NCI-H2029 treated with DMSO at 0.1 percent for 48 hours (cell line): ENCODE data around the gene CD81.
"Not testable (repeated sequence)": the region's sequence is repeated elsewhere in the genome, so short reads cannot be mapped to it uniquely, and the experiment has no call there.

Experiments used
- DNase-seq: peaks from one replicate; lab custom pipeline; 2025; lab: John Stamatoyannopoulos, UW

Gene CD81, protein sequence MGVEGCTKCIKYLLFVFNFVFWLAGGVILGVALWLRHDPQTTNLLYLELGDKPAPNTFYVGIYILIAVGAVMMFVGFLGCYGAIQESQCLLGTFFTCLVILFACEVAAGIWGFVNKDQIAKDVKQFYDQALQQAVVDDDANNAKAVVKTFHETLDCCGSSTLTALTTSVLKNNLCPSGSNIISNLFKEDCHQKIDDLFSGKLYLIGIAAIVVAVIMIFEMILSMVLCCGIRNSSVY

DNA sequence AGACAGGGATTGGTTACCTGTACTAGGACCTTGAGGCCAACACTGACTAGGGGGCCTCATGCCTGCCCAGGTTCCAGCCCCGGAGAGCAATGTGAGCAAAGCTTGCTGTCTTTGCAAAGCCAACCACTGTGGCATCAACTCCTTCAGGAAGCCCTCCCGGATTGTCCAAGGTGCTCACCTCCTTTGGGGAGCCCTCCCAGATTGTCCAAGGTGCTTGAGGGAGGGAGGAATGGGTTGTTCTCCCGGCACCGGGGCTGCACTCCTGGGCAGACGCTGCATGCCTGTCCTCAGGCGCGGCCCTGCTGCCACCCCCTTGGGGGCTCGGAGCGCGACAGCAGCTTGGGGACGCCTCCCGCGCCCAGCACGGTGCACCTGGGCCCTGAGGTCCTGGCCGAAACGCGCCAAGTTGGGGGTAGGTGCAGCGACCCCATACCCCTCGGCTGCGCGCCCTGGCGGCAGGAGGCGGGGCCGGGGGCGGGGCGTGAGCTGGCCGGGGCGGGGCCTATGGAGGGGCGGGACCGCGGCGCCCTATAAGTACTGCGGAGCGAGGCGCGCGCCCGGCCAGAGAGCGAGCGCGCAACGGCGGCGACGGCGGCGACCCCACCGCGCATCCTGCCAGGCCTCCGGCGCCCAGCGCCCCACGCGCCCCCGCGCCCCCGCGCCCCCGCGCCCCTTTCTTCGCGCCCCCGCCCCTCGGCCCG lies at the start of gene CD81:
TSS of gene CD81 (plus strand) at position 560 of the 701 bp plus-strand sequence. CDS start 240 bp downstream, outside the sequence.
- DNase-seq = no peak

DNA sequence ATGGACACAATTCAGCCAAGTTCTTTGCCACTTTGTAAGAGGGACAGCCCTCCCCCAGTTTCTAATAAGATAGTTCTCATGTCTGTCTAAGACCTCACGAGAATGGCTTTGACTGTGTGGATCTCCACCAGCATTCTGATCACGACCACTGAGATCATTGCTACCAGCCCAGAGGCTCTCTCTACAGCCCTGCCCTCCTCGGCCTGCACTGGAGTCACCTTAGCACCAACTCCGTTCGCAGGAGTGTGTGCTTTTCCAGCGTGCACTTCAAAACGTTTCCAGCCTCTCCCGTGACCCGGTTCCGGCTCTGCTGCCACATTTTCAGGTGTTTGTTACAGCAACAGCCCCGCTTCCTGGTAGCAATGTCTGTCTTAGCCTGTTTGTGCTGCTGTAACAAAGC lies 49.1 kb upstream of the CD81 start:
- no peak for DNase-seq

DNA sequence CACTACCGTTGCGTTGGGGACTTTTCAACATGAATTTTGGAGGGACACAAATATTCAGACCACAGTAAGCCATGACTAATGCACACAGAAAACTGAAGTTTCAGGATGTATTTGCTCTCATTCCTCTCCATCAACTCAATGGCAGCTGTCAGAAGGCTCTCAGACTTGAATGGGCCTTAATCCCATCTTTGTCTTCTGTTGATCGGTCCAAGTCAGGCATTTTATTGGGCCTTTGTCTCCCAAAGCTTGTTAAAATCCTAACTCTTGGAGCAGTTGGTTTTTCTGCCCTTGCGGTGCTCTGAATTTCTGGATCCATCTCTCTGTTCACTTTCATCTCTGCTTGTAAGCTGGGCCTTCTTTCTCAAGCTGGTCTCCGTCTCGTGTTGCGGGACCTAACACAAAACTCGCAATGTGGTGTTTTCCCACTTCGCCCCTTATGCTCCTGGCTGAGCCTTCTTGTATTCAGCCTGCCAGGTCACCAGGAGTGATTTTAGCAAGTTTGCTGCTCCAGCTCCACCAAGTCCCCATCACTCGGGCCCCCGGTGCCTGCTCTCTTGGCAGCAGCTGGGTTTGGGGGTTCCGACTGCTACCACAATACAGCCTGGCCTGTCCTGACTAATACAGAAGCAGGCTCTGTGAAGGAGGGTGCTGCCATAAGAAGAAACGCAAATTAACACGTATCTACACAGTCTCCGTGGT lies 48.3 kb upstream of the CD81 start:
- no peak for DNase-seq

DNA sequence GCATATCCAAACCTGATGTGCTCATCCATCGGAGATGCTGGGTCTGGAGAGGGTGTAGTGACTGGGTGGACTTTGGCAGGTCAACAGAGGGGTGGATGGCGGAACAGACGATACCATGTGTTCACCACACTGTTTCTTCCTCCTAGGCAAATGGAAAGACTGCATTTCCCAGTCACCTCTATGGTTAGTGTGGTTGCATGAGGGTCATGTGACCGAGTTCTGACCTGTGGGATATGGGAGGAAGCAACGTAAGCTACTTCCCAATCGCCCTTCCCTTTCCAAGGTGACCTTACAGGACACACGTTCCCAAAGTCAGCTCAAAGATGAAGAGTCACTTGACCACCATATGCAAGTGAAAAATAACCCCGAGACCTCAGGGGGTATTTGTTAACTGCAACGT lies 47.6 kb upstream of the CD81 start:
- DNase-seq = no peak

DNA sequence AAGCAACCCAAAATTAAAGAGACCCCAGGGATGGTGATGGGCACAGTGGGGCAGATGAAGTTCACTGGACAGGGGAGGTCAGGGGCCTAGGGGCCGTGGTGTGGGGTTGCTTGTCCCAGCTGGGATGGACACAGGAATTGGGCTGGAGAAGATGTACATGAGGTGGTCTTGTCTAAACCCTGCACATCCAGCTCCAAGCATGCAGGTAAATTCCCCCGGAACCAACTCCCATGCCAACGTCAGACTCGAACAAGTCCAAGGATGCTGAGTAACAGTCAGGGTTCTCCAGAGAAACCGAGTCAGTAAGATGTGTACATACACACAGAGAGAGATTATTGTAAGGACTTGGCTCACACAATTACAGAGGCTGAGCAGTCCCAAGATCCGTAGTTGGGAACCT lies 46.4 kb upstream of the CD81 start:
- DNase-seq = no peak

DNA sequence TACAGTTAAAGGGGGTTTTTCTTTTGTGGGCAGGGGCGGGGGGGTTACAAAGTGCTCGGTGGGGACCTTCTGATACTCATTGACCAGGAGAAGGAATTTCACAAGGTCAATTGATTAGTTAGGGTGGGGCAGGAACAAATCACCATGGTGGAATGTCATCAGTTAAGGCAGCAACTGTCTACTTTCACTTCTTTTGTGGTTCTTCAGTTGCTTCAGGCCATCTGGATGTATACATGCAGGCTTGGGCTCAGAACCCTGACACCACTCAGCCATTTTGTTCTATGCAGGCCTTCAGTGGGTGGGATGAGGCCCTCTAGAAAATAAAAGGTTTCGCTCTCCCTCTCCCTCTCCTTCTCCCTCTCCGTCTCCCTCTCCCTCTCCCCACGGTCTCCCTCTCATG lies 45.7 kb upstream of the CD81 start:
- DNase-seq = no peak

DNA sequence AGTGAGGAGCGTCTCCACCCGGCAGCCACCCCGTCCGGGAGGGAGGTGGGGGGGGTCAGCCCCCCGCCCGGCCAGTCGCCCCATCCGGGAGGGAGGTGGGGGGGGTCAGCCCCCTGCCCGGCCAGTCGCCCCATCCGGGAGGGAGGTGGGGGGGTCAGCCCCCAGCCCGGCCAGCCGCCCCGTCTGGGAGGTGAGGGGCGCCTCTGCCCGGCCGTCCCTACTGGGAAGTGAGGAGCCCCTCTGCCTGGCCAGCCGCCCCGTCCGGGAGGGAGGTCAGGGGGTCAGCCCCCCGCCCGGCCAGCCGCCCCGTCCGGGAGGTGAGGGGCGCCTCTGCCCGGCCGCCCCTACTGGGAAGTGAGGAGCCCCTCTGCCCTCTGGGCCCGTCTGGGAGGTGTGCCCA lies 44.5 kb upstream of the CD81 start:
- DNase-seq = not testable (repeated sequence)

DNA sequence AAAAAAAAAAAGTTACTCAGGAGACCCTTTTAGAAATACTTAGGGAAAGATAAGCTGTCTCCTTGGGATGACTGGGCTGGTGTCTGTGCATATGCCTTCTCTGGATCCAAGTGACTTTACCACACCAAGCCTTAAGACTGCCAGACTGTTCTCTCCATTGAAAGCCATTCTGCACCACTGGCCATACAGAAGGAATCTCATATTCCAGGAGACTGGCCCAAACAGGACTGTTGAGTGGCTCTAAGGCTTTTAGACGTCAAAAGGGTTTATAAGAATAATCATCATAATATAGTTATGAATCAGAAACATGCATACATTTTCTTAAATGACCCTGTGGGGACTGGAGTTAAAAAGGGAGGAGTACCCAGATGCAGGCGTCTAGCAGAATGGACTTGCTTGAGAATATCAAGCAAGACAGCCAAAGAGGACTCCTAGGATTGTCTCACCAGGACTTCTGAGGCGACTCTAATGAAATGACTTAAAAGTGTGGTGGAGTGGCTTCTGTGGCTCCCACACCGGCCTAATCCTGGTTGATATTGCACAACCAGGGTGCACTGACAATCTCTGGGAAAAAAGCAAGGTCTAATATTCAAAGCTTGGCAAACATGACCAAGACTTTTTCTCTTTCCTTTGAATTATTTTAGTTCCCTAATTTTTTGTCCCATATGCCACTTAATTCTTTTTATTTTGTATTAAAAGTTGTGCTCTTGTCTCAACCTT lies 43.5 kb upstream of the CD81 start:
- not testable (repeated sequence) for DNase-seq

DNA sequence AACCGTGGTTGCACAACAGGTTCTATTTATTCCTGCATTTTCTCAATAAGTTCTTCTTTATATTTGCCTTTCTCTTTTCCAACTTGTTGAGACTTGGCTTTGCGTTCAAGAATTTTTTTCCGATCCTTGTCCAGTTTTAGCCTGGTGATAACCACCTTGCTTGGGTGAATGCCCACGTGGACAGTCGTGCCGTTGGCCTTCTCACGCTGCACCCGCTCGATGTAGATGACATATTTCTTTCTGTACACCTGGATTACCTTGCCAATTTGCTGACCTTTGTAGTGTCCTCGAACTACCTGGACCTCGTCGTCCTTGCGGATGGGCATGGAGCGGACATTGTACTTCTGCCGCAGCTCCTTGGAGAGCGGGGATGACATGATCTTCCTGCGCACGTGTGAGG lies 41.8 kb upstream of the CD81 start:
- not testable (repeated sequence) for DNase-seq

DNA sequence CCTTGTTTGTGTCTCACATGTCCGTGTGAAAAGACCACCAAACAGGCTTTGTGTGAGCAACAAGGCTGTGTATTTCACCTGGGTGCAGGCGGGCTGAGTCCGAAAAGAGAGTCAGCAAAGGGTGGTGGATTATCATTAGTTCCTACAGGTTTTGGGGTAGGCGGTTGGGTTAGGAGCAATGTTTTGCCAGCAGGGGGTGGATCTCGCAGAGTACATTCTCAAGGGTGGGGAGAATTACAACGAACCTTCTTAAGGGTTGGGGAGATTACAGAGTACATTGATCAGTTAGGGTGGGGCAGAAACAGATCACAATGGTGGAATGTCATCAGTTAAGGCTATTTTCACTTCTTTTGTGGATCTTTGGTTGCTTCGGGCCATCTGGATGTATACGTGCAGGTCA lies 38.4 kb upstream of the CD81 start:
- not testable (repeated sequence) for DNase-seq

DNA sequence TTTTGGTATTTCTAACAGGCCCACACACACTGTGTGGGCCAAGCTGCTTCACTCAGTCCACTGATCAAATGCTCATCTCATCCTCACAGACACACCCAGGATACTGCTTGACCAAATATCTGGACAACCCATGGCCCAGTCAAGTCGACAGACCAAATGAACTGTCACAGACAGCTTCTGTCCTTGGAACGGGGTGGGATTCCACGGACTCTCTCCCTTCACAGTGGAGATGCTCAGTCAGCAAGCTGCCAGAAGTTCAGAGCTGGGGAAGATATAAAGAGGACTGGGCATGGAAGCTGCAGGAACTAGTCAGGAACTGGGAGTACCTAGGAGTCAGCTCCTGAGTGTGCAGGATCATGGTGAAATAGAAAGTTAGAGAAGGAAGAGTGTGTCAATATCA lies 34.6 kb upstream of the CD81 start:
- DNase-seq = no peak

DNA sequence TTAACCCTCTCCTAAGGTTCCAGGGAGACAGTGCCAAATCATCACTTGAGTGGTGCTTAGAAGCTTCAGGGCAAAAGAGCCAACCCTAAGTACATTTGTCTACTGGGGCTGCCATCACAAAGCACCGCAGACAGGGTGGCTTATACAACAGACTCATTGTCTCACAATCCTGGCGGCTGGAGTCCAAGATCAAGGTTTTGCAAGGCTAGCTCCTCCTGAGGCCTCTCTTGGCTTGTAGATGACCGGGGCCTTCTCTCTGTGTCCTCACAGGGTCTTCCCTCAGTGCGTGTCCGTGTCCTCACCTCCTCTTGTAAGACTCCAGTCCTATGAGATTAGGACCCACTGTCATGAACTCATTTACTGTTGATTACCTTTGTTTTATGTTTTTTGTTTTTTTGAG lies 34.1 kb upstream of the CD81 start:
- no peak for DNase-seq

DNA sequence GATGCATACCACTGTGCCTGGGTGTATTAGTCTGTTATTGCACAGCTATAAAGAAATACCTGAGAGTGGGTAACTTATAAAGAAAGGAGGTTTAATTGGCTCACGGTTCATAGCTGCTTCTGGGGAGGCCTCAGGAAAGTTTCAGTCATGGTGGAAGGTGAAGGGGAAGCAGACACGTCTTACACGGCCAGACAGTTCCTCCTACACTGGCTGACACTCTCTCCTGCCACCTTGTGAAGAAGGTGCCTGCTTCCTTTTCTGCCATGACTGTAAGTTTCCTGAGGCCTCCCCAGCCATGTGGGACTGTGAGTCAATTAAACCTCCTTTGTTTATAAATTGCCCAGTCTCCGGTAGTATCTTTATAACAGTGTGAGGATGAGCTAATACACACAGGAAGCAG lies 33.6 kb upstream of the CD81 start:
- no peak for DNase-seq

DNA sequence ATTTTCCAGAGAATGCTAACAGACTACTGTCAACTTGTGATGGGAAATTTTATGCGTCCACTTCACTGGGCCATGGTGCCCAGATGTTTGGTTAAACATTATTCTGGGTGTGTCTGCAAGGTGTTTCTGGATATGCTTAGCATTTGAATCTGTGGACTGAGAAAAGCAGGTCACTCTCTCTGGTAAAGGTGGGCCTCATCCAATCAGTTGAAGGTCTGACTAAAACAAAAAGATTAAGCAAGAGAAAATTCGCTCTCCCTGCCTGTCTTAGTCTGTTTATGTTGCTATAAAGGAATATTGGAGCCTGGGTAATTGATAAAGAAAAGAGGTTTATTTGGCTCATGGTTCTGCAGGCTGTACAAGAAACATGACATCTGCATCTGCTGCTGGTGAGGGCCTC lies 32.1 kb upstream of the CD81 start:
- DNase-seq = no peak

DNA sequence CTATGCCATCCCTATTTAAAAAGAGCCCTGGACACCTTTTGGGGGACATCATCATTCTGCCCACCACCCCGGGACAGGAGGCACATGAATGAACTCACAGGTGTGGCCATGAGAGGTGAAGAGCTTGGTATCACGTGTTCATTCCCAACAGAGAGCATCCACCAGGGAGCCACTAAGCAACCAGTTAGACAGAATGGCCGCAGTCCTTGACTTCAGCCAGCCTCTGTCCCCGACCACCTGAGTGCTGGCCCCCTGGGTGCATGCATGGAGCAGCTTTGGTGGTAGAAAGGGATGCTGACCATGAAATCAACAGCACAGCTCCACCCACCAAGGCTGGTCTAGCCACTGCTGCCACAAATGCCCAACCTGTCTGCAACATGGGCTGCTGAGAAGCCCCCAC lies 31.1 kb upstream of the CD81 start:
- no peak for DNase-seq

DNA sequence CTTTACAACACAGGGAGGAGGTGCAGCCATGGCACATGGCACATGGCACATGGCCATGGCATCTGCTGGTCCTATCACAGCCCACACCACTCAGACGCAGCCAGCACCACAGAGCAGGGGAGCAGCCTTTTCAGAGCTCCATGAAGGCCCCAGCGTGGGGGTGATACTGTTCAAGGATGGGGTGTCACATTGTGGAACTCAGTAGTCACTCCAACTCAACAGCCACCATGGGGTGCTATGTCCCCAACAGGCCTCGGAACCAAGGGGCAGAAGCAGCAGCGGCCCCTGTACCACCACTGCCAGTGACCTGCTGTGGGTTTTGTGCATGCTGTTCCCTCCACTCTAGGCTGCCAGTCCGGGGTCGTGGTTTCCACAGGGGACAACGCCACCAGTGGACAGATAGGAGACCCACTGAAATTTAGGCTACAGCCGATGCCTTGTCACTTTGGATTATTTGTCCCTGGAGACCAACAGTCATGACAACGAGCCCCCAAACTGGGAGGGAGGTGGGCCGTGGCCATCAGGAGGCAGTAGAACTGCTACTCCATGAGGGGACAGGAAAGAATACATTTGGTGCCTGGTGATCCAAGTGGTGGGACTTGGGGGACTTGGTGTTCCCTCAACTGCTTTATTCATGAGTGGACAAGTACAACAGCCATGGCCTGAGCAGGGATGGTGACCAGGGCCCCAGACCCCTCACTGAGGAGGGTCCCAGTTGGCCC lies 30.4 kb upstream of the CD81 start:
- no peak for DNase-seq

DNA sequence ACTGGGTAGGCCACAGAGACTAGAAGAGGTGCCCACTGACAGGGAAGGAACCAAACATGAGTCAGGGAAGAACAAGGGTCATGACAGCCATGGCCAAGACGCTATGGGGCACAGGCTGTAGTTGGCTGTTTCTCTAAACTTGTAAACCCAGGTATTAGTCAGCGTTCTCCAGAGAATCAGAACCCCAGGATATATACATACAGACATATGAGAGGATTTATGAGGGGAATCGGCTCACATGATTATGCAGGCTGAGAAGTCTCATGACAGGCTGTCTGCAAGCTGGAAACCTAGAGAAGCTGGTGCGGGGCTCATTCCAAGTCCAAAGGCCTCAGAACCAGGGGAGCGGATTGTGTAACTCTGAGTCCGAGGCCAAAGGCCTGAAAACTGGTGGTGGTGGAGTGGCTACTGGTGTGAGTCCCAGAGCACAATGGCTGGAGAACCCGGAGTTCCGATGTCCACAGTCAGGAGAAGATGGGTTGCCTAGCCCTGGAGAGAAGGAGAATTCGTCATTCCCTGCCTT lies 29.7 kb upstream of the CD81 start:
- no peak for DNase-seq

DNA sequence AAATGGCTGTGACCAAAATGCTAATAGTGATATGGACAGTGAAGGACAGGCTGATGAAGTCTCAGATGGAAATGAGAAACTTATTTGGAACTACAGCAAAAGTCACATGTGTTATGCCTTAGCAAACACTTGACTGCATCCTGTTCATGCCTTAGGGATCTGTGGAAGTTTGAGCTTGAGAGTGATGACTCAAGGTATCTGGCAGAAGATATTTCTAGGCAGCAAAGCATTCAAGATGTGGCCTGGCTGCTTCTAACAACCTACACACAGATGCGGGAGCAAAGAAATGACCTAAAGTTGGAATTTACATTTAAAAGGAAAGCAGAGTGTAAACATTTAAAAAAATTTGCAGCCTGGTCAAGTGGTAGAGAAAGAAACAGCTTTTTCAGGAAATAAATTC lies 28.1 kb upstream of the CD81 start:
- DNase-seq = no peak

DNA sequence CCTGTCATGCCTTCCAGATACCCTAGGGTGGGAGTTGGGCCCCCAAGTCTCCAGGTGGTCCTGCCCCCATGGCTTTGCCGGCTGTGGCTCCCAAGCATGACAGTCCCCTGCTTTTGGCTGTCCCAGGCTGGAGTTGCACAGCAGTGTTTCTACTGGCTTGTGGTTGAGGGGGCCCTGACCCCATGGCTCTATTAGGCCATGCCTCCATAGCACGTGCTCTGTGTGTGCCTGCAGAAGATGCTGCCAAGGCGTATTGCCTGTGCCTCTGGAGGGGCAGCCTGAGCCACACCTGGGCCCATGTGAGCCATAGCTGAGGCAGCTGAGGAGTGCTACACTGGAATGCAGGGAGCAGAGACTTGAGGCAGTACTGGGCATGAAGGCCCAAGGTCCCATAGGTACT lies 25.4 kb upstream of the CD81 start:
- DNase-seq = no peak

DNA sequence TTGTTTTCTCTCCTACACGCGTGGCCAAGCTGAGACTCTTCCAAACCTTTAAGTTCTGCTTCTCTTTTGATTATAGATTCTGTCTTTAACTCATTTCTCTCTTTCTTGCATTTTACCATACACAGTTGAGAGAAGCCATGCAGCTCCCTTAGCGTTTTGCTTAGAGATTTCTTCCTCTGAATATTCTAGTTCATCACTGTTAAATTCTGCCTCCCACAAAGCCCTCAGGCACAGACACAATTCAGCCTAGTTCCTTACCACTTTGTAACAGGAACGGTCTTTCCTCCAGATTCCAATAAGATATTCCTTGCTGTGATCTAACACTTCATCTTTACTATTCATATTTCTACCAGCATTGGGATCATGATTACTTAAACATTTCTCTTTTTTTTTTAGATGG lies 24.7 kb upstream of the CD81 start:
- DNase-seq = no peak

DNA sequence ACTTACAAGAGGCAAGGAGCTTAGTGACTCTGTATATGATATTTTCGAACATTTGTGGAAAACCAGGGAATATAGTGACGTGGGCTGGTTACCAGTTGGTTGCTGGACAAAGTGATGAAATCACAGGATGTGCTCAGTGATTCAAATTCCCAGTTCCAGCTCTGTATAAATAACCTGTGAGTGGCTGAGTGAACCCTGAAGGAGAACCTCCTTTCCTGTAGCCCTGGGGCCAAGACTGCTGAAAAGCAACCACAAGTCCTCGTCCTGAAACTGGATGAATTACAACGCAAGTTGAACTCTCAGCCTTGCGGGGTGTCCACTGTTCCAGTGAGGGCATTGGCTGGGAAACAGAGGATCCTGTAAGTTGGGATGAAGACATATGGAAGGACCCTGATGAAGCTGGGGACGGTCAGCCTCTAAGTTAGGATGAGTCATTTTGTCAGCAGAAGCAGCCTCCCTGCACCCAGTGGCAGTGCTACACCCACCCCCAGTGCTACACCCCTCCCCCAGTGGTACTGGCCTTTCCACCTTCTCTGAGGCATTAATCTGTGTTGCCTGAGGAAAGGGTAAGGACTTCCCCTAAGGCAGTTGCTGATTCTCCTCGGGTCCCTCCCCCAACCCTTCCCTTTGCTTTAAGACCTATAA lies 22.0 kb upstream of the CD81 start:
- no peak for DNase-seq
